ENCODE results near the gene DNAAF3.

Gene DNAAF3

GRCh38 chr19:55116232-55116858, 50.1 kb downstream of the DNAAF3 start:
- peak; percentile 38 for DNase-seq (ENCODE audit: low read depth)

- no peak for DNase-seq (ENCODE audit: low read depth)
Observed at GRCh38 chr19:55115446-55116065, 50.9 kb downstream of the DNAAF3 start.

GRCh38 chr19:55114566-55115145, 51.8 kb downstream of the DNAAF3 start:
- DNase-seq (ENCODE audit: low read depth): no peak

DNA sequence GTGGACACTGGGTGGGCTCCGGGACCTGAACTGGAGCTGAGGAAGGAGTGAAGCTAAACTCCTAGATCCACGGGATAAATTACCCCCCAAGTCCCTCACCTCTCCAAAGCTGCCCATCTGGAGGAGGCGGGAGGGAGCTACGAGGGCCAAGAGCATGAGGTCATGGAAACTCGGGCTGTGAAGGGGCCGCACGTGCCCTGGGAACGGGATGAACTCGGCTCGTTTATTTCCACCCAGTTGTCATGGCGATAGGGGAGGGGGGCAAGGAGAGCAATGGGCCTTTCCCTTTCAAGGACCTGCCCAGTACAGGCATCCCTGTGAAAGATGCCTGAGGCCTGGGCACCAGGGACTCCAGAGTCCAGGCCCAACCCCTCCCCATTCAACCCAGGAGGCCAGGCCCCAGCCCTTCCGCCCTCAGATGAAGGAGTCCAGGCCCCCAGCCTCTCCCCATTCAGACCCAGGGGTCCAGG, 52.8 kb downstream of the DNAAF3 start:
- no peak for DNase-seq (ENCODE audit: low read depth)

GRCh38 chr19:55112777-55113569, 53.4 kb downstream of the DNAAF3 start:
- DNase-seq (ENCODE audit: low read depth): no peak

GRCh38 chr19:55112246-55112776, 54.1 kb downstream of the DNAAF3 start:
- no peak for DNase-seq (ENCODE audit: low read depth)

DNA sequence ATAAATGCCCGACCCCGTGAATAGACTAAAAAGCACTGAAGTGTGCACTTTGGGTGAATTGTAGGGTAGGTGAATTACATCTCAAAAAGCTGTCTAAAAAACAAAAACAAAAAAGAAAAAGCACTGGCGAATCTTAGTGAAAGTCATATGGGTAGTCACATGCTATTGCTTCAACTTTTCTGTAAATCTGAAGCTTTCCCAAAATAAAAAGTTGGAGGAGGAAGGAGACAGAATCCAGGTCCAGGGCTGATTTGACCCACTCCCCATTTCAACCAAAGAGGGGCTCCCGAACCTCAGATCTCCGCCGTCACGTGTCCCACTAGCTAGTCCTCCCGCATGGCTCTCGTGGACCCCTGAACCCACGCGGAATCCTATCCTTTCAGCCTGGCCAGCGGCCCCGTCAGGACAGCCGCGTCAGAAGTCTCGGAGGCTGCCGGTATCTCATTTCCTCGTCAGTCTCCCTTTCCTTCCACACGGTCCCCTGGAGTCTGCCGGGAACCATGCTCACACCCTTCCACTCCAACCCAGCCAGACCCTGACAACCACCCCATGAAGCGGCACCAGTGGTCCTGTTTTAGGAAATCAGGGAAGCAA, 55.1 kb downstream of the DNAAF3 start:
- DNase-seq (ENCODE audit: low read depth): no peak

- no peak for DNase-seq (ENCODE audit: low read depth)
Observed at GRCh38 chr19:55109527-55110291, 56.7 kb downstream of the DNAAF3 start.
